Subcutaneous adipose tissue (tissue), 4 donors: Measurements from ENCODE around the gene EXOC3L1. TPM values are rescaled to one million over a fixed set of nuclear protein-coding genes. Genes with fewer than 3 reads are reported as not detected.

ENCODE experiments used
- total RNA-seq, 4 donors: library from RNA; depleted of rRNA; stranded (reverse); fragments of >200 nt; gene quantifications; one replicate each; pipeline ENCODE4 v1.1.0, GENCODE V29; 2016
- TF ChIP-seq, protein P1 (sequence below): fragments of 450-650 bp; IDR thresholded peaks from one replicate; pipeline ENCODE4 v1.5.1; 2016; ENCODE audit warnings: low read depth, mild to moderate bottlenecking, control low read depth, antibody characterized with exemption, moderate library complexity

Gene EXOC3L1
- total RNA-seq, 4 donors from 2014 or later, result 0.17 to 13.8 (median 1.7) TPM

DNA sequence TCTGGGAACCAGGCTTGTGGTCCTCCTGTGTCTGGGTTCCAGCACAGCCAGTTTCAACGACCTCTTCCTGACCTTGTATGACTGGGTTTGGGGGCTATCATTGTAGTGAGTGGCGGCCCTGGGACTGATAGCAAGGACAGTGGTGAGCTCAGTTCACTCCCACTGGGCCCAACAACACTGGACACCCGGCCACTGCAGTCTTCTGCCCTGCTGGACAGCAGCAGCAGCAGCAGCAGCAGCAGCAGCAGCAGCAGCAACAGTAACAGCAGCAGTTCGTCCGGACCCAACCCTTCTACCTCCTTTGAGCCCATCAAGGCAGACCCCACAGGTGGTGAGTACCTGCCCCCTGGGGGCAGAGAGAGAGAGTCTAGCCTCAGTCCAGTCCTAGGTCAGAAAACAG lies 5.7 kb upstream of the EXOC3L1 start:
- TF ChIP-seq, protein P1, sequence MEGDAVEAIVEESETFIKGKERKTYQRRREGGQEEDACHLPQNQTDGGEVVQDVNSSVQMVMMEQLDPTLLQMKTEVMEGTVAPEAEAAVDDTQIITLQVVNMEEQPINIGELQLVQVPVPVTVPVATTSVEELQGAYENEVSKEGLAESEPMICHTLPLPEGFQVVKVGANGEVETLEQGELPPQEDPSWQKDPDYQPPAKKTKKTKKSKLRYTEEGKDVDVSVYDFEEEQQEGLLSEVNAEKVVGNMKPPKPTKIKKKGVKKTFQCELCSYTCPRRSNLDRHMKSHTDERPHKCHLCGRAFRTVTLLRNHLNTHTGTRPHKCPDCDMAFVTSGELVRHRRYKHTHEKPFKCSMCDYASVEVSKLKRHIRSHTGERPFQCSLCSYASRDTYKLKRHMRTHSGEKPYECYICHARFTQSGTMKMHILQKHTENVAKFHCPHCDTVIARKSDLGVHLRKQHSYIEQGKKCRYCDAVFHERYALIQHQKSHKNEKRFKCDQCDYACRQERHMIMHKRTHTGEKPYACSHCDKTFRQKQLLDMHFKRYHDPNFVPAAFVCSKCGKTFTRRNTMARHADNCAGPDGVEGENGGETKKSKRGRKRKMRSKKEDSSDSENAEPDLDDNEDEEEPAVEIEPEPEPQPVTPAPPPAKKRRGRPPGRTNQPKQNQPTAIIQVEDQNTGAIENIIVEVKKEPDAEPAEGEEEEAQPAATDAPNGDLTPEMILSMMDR, result no peak

GRCh38 chr16:67194260-67194659 lies 4.3 kb upstream of the EXOC3L1 start:
- TF ChIP-seq, protein P1, result no peak

- TF ChIP-seq, protein P1, result no peak
Measured at GRCh38 chr16:67193536-67193935, 3.6 kb upstream of the EXOC3L1 start.

- TF ChIP-seq, protein P1, result no peak
Measured at GRCh38 chr16:67192781-67193361, 2.9 kb upstream of the EXOC3L1 start.

- TF ChIP-seq, protein P1, result no peak
Measured at GRCh38 chr16:67191995-67192681, 2.2 kb upstream of the EXOC3L1 start, which contains the start of gene E2F4. Gene E2F4 (plus strand): TSS chr16:67192155. CDS start chr16:67192228, 73 bp downstream.

GRCh38 chr16:67191411-67191994 lies 1.6 kb upstream of the EXOC3L1 start:
- TF ChIP-seq, protein P1, result no peak

- TF ChIP-seq, protein P1, result no peak
Measured at GRCh38 chr16:67190448-67191399, 788 bp upstream of the EXOC3L1 start.
